Measurements from ENCODE around the gene PHYHD1.
"Not testable (repeated sequence)": the region's sequence is repeated elsewhere in the genome, so short reads cannot be mapped to it uniquely, and the experiment has no call there.

Gene PHYHD1

DNA sequence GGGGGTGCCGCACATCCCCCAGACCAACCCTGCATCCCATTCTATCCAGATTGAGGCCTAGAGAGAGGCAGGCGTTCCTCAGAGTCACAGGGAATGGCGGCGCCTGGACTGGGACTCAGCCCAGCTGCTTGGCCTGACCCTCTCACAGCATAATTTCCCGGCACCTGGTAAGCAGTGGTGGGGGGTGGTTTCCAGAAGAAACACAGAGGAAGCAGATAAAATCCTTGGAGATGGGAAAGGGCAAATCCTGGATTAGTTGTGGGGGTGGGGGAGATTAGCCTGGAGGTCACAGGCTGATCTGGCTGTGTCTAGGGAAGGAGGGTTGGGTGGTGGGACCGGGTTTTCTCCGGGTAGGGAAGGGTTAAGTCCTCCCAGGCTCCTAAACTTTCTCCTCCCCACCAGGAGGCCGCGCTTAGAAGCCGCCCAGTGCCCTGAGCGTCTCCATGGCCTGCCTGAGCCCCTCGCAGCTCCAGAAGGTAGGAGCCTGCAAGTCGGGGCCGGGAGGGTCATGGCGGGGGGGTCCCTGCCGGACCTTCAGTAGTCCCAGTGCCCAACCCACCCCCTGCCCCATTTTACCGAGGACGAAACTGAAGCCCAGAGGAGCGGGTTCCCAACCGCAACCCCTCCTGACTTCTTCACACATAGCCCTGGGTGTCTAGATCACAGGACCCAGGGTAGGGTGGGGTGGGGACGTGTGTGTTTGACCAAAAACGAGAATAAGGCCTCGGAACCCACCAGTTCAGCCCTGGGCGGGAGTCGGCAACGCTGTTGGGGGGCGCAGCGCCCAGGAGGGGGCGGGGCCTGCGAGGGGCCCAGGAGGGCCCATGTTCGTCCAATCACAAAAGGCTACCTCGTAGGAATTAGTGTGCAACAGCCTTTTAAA lies 1.3 kb downstream of the PHYHD1 start:
- no peak for DNase-seq (ENCODE audit: low read depth in 3 of 3)

DNA sequence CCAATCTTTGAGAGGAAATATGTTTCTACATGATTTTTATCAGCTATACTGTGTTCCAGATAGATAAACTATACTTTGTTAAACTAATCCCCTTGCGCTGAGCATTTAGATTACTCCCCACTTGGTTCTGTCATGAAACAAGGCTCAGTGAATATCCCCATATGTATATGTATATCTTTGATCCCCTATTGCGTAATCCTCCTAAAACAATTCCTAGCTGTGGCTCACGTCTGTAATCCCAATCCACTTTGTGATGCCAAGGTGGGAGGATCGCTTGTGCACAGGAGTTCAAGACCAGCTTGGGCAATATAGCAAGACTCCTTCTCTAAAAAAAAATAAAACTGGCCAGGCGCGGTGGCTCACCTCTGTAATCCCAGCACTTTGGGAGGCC lies 2.7 kb downstream of the PHYHD1 start:
- no peak for DNase-seq (ENCODE audit: low read depth in 3 of 3)

DNA sequence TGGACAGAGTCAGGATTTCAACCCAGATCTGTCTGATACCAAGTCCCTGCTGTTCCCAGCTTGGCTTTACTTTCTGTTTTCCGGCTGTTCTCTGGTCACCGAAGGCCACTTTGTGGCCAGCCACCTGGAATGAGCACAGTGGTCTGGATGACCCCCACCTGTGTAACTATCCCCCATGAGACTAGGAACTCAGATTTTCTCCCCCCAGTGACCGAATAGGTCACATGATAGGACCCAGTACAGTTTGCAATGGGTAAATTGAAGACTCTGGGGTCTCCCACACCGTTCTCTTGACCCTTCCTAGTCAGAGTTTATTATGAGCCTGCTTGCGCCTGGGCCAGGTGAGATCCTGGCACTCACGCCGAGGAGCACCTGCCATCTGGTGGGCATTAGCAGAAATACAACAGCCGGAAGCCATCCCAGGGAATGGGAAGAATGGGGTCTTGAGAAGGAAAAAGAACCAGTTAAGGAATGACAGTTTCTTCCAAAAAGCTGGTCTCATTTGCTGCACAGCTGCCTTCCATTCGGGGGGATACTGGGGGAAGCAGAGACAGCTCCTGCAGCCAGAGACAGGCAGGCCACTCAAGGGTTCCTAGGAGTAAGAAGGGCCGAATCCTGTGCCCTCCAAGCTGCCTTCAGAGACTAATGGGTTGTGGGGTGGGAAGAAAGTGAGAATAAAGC lies 7.1 kb downstream of the PHYHD1 start:
- DNase-seq (ENCODE audit: low read depth in 3 of 3), result peak in 1 of 3 experiments; percentile 46

DNA sequence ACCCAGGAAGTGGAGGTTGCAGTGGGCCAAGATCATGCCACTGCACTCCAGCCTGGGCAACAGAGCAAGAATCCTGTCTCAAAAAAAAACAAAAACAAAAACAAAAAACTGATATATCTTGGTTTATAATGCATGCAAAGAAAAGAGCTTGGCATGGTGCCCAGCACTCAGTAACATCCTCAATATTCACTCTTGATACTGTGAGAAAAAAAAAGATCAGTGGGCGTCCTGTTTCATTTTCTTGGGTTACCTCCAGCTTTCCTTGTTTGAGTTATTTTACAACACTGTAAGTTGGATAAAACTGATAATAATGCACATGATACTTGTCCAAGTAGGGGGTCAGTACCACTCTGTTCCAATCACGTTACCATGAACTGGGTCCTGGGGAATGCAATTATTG lies 7.8 kb downstream of the PHYHD1 start:
- no peak for DNase-seq (ENCODE audit: low read depth in 3 of 3)

DNA sequence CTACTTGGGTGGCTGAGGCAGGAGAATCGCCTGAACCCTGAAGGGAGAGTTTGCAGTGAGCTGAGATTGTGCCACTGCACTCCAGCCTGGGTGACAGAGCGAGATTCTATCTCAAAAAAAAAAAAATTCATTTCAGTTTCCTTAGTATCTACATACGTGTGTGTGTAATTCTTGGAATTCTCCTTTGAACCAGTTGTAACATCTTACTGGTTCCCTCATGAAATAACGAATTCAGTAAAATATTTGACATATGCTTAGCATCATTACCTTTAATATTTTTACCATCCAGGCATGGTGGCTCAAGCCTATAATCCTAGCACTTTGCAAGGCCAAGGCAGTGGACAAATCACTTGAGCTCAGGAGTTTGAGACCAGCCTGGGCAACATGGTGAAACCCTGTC lies 8.8 kb downstream of the PHYHD1 start:
- no peak for DNase-seq (ENCODE audit: low read depth in 3 of 3)

DNA sequence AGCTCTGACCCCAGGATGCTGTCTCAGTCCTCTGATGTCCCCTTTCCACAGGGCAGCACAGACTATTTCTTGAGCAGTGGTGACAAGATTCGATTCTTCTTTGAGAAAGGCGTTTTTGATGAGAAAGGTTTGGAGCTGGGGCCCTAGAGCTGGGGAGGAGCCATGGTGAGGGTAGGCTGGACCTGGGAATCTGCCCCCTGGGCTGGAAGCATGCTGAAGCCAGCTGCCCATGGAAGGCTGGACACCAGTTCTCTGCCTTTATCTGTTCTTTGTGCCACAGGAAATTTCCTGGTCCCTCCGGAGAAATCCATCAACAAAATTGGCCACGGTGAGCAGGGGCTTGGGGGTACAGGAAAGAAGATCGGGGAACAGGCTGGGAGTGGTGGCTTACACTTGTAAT lies 12.9 kb downstream of the PHYHD1 start:
- no peak for DNase-seq (ENCODE audit: low read depth in 3 of 3)

DNA sequence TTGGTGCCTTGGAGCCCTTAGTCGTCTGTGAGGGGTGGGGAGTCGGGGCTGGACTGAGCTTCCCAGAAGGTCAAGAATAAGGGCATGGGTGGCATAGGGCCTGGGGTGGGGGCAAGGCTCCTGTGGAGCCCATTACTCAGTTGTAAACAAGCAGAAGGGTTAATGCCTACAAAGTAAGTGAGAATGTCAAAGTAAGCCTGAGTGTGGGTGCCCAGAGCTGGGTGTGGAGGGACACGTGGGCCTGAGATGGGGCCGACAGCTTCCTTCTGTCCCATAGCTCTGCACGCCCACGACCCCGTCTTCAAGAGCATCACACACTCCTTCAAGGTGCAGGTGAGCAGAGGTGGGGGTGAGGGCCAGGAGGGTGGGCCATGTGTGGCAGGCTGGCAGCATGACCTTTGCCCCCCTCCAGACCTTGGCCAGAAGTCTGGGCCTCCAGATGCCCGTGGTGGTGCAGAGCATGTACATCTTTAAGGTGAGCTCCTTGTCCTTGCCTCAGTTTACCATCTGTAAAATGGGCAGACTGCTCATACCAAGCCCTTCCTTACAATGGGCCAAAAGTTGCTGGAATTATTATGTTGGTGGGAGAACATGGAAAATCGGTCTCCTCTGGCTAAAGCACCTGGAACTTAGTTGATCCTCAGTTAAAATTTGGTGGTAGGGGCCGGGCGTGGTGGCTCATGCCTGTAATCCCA lies 15.5 kb downstream of the PHYHD1 start:
- DNase-seq (ENCODE audit: low read depth in 3 of 3), result no peak

DNA sequence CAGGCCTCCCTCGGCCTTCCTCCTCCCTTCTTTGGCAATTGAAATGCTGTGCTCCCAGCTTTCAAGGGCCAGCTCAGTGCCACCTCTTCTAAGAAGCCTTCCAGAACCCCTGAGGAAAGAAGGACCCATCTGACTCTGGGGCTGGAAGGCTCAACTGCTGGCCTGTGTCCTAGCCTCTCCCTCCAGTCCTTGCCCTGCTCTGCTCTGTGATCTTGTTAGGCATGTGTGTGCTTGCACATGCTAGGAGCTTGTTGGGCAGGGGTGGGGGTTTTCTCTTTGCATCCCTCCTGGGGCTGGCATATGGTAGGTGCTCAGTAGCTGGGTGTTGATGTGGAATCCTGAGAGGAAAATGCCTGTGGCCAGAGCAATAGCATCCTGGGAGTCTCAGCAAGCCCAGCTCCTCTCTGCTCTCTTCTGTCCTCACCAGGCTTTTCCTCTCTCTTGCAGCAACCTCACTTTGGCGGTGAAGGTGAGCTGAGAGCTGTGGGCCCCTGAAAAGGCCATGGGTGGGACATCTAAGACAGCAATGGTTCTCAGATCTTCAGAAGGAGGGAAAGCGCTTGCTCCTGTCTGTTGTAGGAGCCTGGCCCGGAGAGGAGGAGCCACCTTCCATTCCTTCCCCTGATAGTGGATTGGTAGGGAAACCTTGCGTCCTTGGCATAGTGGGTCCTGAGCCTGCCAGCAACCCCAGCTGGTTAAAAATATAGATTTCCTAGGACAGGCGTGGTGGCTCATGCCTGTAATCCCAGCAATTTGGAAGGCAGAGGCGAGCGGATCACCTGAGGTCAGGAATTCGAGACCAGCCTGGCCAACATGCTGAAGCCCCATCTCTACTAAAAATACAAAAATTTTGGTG lies 16.8 kb downstream of the PHYHD1 start:
- no peak for DNase-seq (ENCODE audit: low read depth in 3 of 3)

DNA sequence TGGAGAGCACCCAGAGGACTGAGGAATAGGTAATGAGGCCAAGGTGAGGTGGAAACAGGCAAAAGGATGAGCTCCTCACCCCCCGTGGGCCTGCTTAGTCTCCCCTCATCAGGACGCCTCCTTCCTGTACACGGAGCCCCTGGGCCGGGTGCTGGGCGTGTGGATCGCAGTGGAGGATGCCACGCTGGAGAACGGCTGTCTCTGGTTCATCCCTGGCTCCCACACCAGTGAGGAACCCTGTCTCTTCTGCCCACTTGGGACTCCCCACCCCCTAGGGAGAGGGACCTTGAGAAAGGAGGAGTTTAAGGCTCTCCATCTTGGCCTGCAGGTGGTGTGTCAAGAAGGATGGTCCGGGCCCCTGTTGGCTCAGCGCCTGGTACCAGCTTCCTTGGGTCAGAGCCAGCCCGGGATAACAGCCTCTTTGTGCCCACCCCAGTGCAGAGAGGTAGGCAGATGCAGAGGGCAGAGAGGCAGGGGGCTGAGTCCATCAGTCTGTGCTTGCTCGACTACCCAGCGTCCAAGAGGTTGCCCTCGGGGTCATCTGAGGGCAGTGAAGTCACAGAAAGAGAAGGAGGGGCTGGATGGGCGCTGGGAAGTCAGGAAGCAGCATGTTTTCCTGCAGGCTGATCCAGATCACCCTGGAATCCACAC lies 19.6 kb downstream of the PHYHD1 start:
- no peak for DNase-seq (ENCODE audit: low read depth in 3 of 3)

- no peak for DNase-seq (ENCODE audit: low read depth in 3 of 3)
Measured at GRCh38 chr9:128940946-128941755, 20.4 kb downstream of the PHYHD1 start.

DNA sequence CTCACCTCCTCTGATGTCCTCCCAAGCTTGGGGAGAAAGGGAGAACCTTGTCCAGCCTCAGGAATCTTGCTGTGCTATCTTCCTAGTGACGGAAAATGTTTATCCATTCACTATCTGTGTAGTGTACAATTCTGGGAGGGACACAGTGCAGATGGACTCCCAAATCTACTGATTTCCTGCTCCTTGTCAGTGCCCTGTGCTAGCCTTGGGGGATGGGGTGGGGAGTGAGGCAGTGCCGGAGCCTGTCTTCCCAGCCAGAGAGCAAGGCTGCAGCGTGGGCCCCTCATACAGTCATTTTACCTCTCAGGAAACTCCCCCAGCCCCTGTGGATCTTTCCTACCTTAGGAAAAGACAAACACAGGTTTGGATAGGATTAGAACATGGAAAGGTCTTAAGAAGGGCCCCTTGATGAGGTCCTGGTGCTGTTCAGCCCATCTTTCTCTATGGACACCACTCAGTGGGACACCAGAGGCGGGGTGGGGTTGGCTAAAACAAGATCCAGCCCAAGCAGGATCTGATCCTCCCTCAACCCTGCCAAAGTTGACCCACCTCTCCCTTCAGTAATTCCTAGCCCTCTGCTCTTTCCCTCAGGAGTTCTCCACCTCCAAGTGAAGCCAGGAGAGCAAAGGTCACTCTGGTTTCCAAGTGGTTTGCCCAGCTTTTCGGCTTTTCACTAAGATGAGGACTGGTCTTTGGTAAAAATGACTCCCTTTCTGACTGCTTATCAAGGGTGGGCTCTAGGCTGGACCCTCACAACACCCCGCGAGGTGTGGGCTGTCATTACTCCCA lies 23.2 kb downstream of the PHYHD1 start:
- DNase-seq (ENCODE audit: low read depth in 3 of 3), result no peak

GRCh38 chr9:128944966-128945365 lies 24.2 kb downstream of the PHYHD1 start:
- DNase-seq (ENCODE audit: low read depth in 3 of 3), result not testable (repeated sequence)

- no peak for DNase-seq (ENCODE audit: low read depth in 3 of 3)
Measured at GRCh38 chr9:128945798-128946501, 25.2 kb downstream of the PHYHD1 start.

GRCh38 chr9:128946571-128947276 lies 25.9 kb downstream of the PHYHD1 start:
- DNase-seq (ENCODE audit: low read depth in 3 of 3), result no peak

GRCh38 chr9:128947277-128947526 lies 26.4 kb downstream of the PHYHD1 start:
- no peak for DNase-seq (ENCODE audit: low read depth in 3 of 3)

DNA sequence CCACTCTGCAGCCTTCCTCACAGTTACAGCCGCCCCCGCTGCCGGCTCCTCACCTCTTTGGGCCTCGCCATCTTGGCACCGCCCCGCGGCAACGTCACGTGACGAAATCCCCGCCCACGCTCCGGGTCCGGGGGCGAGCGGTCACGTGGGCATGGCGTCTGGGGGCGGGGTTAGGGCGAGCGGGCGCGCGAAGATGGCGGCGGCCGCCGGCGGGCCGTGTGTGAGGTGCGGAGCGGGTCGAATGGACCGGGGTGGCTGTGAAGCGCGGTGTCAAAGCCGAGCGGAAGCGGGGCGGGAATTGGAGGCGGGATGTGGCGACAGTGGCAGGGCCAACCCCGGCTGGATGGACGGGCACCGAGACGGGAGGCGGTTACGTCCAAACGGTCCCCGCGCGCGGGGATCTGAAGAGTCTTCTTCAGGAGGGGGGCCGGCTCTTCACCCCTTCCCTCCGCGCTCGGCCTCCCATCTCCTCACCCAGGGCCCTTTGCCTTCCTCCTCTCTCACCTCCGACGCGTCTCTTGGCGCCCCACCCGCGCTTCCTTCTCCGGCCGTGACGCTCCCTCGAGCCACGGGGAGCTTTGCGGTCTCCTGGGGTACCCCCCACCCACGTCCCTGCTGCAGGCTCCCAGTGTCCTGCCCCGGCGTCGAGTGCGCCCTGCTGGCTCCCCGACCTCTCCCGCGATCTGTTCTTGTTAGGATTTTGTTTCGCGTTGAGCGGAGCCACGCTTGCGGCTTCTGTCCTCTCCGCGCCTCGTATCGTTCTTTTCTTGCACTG lies 26.9 kb downstream of the PHYHD1 start, which contains the start of the genes DOLK and NUP188:
Gene DOLK, minus strand, starts transcription at position 77 of the 775 bp plus-strand sequence. CDS start 300 bp downstream, outside the sequence.
Gene NUP188, plus strand, starts transcription at position 173 of the 775 bp plus-strand sequence. Its CDS starts 21 bp downstream, at position 194.
- DNase-seq (ENCODE audit: low read depth in 3 of 3), result peak; percentile 99 to 100 (median 99)

GRCh38 chr9:128961403-128961802 lies 40.6 kb downstream of the PHYHD1 start:
- DNase-seq (ENCODE audit: low read depth in 3 of 3), result not testable (repeated sequence)

Measured in stimulated activated CD4-positive, alpha-beta T cell treated with anti-CD3 and anti-CD28 coated beads, TNF-alpha, amount 100 ng/mL, for 4 hours (primary cell).